Measurements from ENCODE around the gene ERC2. TPM values are rescaled to one million over a fixed set of nuclear protein-coding genes. Genes with fewer than 3 reads are reported as not detected.

Gene ERC2
- total RNA-seq, 3 donors from 2014 or later = 0.64 to 7.3 (median 1.3) TPM

DNA sequence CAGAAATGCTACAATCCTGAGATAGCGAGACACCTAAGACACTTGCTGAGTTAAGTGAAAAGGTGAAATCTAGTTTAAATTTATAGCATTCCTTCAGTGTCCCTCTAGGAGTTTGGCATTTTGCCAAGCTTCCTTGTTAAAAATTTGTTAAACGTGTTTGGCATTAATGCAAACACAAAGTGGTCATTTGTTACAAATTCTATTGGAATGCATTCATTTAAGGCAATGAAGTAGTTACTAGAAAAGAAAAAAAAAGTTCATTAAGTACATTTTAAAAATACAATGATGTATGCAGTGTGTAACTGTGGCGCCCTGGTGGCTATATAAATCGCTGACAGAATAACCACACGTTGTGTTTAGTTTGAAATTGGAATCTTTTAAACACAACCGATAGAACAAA is 949.8 kb downstream of the ERC2 start:
- intact Hi-C loops (cut with DNase I; ENCODE audit: low total_unique reads) = no loop called here
- Histone ChIP-seq H3K4me1 (peaks cover 0 to 11% of the 10 kb centered on the region in 2 donors), H3K27me3 (peaks cover 0 to 7% of the 10 kb centered on the region in 2 donors), H3K4me3 (no peak overlapping the region), H3K27ac (no peak overlapping the region), H3K9me3 (no peaks in the 10 kb centered on the region), H3K36me3 (no peaks in the 10 kb centered on the region)
- no peak for DNase-seq (ENCODE audit: low spot score in 2 of 2)
- TF ChIP-seq POLR2AphosphoS5 (IDR thresholded peaks at IDR 0.05) = no peak
- TF ChIP-seq POLR2A (IDR thresholded peaks at IDR 0.05) = no peak
- TF ChIP-seq, protein P1, sequence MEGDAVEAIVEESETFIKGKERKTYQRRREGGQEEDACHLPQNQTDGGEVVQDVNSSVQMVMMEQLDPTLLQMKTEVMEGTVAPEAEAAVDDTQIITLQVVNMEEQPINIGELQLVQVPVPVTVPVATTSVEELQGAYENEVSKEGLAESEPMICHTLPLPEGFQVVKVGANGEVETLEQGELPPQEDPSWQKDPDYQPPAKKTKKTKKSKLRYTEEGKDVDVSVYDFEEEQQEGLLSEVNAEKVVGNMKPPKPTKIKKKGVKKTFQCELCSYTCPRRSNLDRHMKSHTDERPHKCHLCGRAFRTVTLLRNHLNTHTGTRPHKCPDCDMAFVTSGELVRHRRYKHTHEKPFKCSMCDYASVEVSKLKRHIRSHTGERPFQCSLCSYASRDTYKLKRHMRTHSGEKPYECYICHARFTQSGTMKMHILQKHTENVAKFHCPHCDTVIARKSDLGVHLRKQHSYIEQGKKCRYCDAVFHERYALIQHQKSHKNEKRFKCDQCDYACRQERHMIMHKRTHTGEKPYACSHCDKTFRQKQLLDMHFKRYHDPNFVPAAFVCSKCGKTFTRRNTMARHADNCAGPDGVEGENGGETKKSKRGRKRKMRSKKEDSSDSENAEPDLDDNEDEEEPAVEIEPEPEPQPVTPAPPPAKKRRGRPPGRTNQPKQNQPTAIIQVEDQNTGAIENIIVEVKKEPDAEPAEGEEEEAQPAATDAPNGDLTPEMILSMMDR (IDR thresholded peaks at IDR 0.05) = no peak

DNA sequence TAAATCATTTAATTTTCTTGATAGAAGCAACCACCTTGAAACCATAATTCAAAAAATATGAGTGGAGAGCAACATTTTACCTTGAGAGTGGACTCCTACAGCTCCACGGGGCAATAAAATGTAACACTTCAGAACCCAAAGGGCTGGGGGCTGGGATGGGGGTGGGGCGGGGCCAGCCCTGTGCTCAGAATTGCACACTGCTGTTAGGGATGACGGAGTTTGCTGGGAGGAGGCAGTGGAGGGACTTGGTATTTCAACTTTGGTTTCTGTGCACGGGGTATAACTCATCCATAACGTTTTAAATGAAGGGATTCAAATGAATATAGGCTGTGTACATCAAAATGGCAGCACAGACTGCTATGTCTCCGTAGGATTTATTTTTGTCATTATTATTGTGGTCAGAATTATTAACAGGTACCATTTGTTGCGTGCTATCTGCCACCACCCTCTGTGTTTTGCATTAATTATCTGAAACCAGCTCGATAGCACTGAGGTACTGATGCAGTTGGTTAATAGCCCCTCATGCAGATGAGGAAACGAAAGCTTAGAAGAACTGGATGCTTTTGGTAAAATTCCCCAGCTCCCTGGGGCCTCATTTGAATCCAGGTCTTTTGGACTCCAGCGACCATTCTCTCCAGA is 951.8 kb downstream of the ERC2 start:
- DNase-seq (ENCODE audit: low spot score in 2 of 2) = no peak
- no peaks in the 10 kb centered on the region for H3K36me3 ChIP-seq
- intact Hi-C loops (cut with DNase I; ENCODE audit: low total_unique reads) = no loop called here
- no peaks in the 10 kb centered on the region for H3K9me3 ChIP-seq
- no peak overlapping the region for H3K27ac ChIP-seq
- H3K27me3 ChIP-seq = peaks cover 0 to 7% of the 10 kb centered on the region in 2 donors
- no peak overlapping the region for H3K4me3 ChIP-seq
- H3K4me1 ChIP-seq = peaks cover 0 to 4% of the 10 kb centered on the region in 2 donors
- TF ChIP-seq POLR2A (IDR thresholded peaks at IDR 0.05) = no peak
- TF ChIP-seq, protein P1 (IDR thresholded peaks at IDR 0.05) = no peak
- no peak for TF ChIP-seq POLR2AphosphoS5 (IDR thresholded peaks at IDR 0.05)

DNA sequence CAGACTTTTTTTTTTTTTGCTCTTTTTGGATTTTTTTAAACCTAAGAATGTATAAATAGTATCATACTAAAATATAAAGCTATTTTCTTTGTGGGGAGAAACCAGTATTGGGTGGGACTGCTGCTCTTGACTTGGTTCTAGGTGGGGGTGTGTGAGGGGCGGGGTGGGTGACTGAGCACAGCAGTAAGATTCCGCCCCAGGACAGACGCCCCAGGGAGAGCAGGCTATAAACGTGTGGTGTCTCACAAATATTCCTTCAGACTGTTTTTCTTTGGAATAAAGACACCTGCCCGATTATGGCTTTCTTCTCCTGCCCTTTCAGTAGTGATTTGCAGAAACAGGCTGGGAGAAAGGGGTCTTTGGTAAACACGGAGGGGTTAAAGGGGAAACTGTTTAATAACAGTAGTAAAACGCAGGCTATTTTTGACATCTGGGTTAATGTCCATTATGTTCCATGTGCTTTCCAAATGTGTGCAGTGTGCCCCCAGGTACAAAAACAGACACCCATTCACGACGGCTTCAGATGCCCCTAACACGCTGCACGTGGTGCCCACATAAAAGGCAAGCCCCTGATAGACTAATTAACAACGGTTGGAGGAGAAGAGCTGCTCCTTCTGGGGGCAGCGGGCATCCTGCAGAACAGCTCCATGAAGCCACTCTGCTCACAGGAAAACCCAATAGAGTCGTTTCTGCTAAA is 952.6 kb downstream of the ERC2 start:
- DNase-seq (ENCODE audit: low spot score in 2 of 2) = no peak
- Histone ChIP-seq H3K36me3 (no peaks in the 10 kb centered on the region), H3K4me3 (no peak overlapping the region), H3K27me3 (peaks cover 0 to 7% of the 10 kb centered on the region in 2 donors), H3K9me3 (no peaks in the 10 kb centered on the region), H3K4me1 (no peaks in the 10 kb centered on the region), H3K27ac (no peak overlapping the region)
- TF ChIP-seq, protein P1 (IDR thresholded peaks at IDR 0.05) = no peak
- no peak for TF ChIP-seq POLR2A (IDR thresholded peaks at IDR 0.05)
- no peak for TF ChIP-seq POLR2AphosphoS5 (IDR thresholded peaks at IDR 0.05)
- intact Hi-C loops (cut with DNase I; ENCODE audit: low total_unique reads) = no loop called here

DNA sequence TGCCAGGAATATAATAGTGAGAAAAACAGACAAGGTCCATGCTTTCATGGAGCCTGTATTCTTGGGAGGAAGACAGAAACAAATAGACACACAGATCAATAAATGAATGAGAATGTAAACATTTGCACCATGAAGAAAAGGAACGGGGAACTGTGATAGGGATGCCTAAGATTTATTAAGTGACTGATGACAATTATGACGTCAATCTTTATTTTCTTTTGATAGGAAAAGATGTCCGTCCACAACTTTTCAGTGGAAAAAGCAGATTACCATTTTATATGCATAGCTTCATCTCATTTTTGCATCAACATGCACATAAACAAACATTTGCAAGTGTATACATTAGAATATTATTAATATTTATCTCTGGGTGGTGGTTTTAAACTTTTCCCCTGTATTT is 953.3 kb downstream of the ERC2 start:
- TF ChIP-seq POLR2A (IDR thresholded peaks at IDR 0.05) = no peak
- TF ChIP-seq, protein P1 (IDR thresholded peaks at IDR 0.05) = no peak
- no peak for TF ChIP-seq POLR2AphosphoS5 (IDR thresholded peaks at IDR 0.05)
- intact Hi-C loops (cut with DNase I; ENCODE audit: low total_unique reads) = no loop called here
- no peak for DNase-seq (ENCODE audit: low spot score in 2 of 2)
- no peaks in the 10 kb centered on the region for H3K9me3 ChIP-seq
- no peaks in the 10 kb centered on the region for H3K4me1 ChIP-seq
- no peak overlapping the region for H3K27ac ChIP-seq
- H3K4me3 ChIP-seq = no peak overlapping the region
- peaks cover 0 to 7% of the 10 kb centered on the region in 2 donors for H3K27me3 ChIP-seq
- H3K36me3 ChIP-seq = no peaks in the 10 kb centered on the region

Data from breast epithelium (tissue), 4 donors.